GM21825 (cell line): ENCODE measurements around the gene RASL10B.
A peak's percentile ranks its signal among the peaks of the same experiment; 100 is the strongest.

Experiments
- ATAC-seq: cut with Tn5 transposase; IDR thresholded peaks from one replicate; pipeline ENCODE4 v1.9.1; 2021; ENCODE audit warnings: mild to moderate bottlenecking, moderate library complexity; ENCODE audit not compliant: unreplicated experiment

RASL10B gene

GRCh38 chr17:35763767-35764122, 32.3 kb downstream of the RASL10B start:
- no peak for ATAC-seq

DNA sequence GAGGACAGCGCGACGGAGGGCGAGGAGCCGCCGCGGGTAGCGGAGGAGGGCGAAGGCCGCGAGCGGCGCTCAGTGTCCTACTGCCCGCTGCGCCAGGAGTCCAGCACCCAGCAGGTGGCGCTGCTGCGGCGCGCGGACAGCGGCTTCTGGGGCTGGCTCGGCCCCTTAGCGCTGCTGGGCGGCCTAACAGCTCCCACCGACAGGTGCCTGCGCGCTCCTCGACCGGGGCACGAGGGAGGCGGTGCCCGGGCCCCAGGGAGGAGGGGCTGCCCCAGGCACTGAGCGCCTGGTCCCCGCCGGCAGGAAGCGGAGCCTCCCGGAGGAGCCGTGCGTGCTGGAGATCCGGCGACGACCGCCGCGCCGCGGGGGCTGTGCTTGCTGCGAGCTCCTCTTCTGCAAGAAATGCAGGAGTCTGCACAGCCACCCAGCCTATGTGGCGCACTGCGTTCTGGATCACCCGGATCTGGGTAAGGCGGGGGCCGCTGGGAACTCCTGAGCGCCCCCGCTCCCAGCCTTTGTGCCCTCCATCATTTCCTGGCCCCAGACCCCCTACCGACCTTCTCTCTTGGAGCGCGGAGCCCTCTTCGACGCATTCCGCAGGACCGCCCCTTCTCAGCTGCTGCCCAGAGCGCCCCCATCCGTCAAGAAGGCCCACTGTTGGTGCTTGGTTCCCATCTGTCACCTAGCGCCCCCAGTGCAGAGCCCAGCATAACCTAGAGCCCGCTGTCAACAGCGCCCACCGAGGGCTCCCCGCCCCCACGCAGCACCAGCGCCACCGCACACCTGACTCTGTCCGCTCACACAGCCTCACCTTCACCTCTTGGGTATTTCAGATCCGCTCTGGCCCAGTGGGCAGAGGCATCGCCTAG, 32.9 kb downstream of the RASL10B start:
- peak; percentile 69 for ATAC-seq

DNA sequence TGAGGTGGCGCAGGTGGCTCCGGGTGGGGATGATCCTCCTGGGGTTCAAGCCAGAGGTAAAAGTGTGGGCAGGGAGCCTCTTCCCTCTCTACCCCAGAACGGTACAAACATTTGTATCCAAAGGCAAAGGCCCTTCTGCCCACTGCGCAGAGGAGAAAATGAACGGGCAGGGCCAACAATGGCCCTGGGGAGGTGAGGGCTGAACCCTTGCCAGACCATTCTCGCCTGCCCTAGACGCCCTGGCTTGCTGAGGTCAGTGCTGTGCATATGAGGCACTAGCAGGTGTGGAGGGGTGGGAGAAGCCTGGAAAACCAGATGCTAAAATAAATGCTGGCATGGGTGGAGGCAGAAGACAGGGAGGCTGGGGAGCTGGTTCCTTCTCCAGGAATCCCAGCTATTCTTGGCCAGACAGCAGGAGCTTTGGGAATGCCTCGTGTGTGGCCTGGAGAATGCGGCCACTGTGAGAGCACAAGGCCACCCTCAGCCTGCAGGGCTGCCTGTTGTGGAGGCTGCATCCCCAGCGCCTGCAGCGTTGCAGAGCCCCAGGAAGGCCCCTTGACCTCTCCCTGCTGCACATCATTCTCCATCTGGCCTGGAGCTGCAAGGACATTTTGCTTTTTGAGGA, 33.8 kb downstream of the RASL10B start:
- ATAC-seq, result no peak

- no peak for ATAC-seq
Observed at GRCh38 chr17:35765756-35766488, 34.5 kb downstream of the RASL10B start.

- no peak for ATAC-seq
Observed at GRCh38 chr17:35766489-35766877, 35.0 kb downstream of the RASL10B start.

DNA sequence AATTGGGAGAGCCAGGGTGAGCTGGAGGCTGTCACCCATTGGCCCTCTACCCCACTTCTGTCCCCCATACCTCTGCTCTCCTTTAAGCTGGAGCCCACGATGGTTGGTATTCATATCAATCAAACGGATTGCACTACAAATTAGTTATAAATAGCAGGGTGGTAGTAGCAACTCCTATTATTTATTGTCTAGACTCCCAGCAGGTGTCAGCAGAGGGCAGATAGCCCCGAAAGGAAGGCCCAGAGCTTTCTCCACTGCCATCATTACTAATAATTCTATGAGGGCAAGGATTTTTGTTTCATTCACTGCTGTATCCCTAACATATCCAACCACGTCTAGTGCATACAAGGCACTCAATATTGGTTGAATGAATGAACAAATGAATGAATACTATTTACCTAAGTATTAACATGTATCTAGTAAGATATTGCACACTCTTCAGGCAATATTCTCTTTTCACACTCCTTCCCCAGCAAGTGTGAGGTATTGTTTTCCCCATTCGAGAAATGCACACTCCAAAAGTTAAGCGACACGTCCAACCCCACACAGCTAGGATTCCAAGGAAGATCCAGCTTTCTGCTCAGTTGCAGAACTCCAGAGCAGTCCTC, 35.6 kb downstream of the RASL10B start:
- no peak for ATAC-seq

DNA sequence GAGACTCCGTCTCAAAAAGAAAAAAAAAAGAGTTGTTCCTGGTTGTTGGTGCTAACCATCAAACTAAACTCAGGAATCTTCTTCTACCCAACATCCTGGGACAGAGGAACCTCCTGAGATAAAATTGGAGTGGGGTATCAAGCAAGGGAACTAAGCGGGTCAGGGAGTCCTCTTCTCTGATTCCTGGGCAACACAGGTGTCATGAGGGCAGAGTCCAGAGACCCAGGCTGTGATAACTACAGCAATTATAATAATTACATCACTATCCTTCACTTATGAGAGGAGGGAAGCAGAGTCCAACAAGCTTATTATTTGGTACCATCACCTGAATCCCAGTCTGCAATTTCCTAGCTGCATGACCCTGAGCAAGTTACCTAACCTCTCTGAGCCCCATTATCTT, 37.4 kb downstream of the RASL10B start:
- ATAC-seq, result no peak

DNA sequence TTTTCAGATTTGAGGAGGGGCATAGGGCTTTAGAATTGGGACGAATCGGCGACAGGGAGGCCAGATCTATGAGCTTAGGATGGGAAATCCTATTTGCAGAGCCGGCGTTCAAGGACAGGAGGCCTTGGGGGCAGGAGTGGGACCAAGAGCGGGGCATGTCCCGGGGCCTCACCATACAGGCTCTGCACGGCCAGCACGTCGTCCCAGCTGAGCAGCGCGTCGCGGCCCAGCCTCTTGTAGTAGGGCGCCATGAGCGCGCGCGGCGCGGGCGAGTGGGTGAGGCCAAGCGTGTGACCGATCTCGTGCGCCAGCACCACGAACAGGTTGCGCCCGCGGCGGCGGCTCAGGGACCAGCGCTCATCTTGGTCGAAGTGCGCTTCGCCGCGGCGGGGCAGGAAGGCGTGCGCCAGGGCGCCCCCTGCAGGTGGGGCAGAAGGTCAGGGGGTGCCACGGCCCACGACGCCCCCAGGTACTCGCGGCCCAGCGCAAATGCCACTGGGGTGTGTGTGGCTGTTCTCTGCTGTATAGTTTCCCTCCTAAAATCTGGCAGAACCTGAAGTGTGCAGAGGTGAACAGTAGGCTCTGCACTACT, 38.6 kb downstream of the RASL10B start:
- ATAC-seq, result no peak

DNA sequence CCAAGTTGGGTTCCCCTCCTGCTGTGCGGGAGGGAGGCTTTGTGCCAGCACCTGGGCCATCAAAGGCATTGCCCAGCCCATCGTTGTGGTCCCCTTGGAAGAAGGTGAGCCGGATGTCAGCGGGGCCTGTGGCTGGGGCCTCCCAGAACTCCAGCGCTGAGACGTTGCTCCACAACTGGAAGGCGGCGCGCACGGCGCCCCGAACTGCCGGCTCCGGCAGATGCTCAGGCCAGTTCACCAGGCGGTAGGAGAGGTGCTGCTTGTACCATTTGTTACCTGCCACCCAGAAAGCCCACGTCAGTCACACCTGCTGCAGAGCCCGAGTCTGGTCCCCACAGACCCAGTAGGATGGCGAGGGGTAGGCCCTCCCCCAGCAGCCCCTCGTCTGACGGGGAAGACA, 41.7 kb downstream of the RASL10B start:
- no peak for ATAC-seq

- no peak for ATAC-seq
Observed at GRCh38 chr17:35773679-35774425, 42.4 kb downstream of the RASL10B start.

- no peak for ATAC-seq
Observed at GRCh38 chr17:35774499-35774898, 43.1 kb downstream of the RASL10B start.

DNA sequence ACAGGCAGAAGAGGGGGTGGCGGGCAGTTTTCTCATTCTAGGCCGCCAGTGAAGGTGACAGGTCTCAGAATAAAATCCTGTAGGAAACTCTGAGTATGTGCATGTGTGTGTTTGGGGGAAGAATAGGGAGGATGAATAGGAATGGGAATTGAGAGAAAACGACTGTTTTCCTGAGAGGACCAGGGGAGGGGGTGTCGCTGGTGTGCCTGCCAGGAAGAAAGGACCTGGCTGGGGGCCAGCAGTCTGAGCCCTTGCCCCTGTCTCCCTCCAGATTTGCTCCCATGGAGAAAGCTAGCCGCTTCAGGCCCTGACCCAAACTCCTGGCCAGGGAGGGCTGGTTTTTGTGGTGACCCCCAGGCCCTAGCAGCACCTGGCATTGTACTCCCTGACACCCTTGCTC, 43.6 kb downstream of the RASL10B start:
- no peak for ATAC-seq

GRCh38 chr17:35775583-35775982, 44.1 kb downstream of the RASL10B start:
- no peak for ATAC-seq

DNA sequence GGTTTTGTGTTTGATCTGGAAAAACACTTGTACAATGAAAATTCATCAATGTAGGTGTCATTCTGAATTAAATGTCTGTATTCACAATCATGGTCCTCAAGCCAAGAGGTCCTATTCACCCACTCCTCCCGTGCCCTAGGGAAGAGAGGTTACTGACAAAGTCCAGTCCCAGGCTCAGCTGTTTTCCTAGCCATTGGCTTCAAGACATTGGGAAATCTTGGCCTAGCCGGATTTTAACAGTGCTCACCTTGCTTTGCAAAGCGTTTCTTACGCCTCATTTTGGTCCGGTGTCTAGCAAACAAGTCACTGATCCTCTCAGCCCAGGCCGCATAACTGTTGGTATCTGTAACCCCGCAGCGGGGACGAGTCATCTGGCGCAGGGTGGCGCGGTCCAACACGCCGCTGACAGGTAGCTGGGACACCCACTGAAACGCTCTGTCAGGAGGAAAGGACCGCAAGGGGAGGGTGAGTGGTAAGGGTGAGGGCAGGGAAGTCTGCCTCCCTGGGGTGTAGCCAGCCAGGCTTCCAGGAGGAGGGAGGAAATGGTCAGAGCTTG, 47.3 kb downstream of the RASL10B start:
- ATAC-seq, result no peak

GRCh38 chr17:35780950-35781349, 49.5 kb downstream of the RASL10B start:
- no peak for ATAC-seq

DNA sequence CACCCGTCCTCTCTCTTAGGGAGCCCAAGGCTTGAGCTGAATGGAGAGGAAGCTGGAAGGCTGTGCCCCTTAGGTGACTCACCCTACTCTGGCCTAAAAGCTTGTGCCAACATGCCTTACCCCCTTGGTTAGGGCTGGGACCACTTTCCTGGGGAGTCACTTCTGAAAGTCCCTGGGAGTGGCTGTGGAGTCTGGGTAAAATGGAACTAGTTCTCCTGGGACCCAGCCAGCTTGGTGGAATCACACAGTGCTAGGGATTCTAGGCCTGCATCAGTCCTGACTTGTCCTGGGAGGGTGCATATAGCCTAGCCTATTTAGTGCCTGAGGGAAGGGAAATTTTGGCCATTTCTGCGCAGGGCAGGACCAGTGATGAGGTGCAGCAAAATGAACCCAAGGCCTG, 53.5 kb downstream of the RASL10B start:
- no peak for ATAC-seq

GRCh38 chr17:35786941-35787432, 55.5 kb downstream of the RASL10B start:
- no peak for ATAC-seq

DNA sequence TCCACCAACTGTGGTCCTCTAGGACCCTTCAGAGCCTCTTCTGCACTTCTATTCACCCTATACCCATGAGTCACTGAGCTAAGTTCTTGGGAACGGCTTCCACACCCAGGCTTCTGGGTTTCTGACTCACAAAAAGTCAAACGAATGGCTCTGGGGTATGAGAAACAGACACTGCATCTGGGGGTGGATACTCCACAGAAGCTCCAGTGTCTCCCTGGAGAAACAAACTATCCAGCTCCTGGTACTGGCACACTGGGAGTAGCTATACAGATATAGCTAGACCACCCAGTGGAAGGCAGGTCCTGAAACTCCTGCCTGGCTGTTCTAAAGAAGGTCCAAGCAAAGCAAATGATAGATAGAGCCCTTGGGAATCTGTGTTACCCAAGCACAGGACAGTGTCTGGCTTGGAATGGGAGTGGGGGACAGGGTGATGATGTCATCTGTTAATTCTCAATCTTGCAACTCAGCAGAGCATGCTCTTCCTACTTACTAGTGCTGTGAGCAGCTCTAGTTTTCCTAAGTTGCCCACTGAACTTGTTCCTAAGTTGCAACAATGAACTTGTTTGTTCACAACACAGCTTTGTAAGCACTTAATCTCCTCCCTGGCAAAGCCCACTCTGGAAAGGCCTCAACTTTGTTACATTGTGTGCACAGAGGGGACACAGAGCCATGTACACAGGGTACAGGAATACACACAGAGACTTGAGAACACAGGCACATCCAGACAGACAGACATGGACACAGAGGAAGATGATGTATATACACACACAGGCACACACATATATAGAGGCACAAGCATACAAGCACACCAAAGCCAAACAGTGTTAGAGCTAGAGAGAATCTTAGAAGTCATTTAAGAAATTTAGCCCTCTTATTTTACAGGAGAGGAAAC, 57.3 kb downstream of the RASL10B start:
- ATAC-seq, result no peak

DNA sequence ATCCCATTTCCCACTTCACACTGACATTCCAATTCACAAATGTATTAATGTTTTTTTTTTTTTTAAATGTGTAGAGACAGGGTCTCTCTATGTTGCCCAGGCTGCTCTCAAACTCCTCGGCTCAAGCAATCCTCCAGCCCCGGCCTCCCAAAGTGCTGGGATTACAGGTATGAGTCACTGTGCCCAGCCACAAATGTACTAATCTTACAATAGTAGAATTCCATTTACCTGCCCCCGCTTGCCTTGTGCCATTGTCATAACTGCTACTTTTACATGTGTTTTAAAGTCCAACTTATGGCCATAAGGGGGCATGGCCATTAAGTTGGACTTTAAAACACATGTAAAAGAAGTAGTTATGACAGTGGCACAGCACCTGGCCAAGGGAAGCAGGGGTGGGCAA, 59.4 kb downstream of the RASL10B start:
- no peak for ATAC-seq
